ENCODE data around the gene DMWD.
"Not testable (repeated sequence)": the region's sequence is repeated elsewhere in the genome, so short reads cannot be mapped to it uniquely, and the experiment has no call there.

Gene DMWD

DNA sequence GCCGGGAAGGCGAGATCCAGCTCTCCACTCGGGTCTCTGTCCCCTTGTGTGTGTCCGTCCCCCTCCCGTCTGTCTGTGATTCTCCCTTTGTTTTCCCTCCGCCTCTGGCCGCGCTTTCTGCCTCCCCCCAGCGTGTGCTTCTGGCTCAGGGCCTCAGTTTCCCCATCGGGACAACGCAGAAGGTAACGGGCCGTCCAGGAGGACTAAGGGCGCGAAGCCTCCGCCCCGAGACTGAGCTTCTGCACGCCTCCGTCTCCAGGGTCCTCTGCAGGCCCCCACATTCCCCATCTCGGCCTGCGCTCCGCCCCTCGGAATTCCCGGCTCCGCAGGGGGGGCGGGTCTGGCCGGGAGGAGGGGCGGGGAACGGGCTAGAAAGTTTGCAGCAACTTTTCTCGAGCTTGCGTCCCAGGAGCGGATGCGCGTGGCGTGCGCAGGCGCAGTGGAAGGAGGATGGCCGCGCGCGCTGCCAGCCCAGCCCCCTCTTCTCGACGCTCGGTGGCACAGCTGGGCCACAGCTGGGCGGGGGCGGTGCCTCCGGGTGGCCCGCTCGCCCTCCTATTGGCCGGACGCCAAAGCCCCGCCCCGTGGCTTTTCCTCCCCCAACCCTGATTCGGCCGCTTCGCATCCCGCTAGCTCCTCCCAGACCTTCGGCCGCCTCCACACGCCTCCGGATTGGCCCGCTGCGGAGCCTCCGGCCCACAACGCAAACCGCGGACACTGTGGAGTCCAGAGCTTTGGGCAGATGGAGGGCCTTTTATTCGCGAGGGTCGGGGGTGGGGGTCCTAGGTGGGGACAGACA lies 23.5 kb downstream of the DMWD start, which contains the start of gene SIX5:
SIX5 (minus strand) TSS at position 269 of the 799 bp plus-strand sequence. CDS start 408 bp downstream, outside the sequence.
- peak; percentile 96 for DNase-seq

DNA sequence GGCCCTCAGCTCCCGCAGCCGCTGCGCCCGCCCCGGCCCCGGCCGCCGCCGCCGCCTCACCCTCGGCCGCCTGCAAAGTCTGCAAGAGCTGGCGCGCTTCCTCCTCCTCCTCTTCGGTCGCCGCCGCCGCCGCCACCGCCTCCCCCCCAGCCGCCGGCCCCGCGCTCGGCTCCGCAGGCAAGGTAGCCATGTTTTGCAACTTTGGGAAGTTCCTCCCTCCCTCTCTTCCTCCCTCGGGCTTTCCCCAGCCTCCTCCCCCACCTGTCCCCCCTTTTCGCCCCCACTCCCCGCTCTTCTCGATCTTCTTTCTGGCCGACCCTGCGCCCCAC lies 24.0 kb downstream of the DMWD start:
- peak; percentile 55 for DNase-seq

DNA sequence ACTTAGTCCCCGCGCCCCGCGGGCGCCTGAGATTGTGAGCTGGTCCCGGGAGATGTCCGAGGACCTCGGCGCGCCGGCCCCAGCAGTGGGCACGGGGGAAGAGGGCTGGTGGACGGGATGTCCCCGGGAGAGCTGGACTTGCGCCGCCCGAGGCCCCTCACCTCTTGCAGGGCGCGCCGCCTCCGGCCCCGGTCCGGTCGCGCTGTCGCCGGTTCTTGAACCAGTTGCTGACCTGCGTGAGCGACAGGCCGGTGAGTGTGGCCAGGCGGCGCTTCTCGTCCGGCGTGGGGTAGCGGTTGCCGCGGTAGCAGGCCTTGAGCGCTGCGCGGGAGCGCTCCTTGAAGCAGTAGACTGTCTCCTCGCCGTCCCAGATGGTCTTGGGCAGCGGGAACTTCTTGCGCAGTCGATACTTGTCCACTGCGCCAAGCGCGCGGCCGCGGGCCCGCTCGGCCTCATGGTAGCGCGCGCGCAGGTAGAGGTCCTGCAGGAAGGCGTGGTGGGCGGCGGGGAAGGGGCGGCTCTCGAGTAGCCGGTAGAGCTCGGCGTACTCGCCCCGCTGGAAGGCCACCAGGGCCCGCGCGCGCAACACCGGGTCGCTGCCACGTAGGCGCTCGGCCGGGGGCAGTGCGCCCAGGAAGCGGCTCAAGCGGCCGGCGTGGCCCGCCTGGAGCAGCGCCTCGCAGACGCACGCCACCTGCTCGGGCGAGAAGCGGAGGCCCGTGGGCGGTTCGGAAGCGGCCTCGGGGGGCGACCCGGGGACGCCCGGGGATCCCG lies 24.6 kb downstream of the DMWD start:
- DNase-seq, result peak; percentile 61

DNA sequence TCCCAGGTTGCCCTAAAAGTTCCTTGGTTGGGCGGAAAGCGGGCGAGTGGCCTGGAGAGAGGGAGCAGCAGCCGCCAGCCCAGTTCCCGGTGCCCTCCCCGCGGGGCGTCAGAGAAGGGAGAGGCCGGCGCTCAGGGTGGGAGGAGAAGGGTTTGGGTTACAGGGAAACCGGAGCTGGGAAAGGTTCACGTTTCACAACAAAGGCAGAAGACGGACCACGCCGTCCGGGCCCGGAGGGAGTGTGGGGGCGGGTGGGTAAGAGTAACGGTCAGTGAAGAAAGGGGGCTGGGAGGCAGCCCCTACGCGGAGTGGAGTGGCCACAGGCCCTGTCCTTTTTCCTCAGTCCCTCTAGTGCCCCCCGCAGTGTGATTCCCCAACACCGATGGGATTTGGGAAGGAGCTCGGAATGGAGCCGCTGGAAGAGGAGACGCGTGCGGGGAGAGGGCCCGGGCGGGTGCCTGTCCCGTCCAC lies 25.2 kb downstream of the DMWD start:
- peak; percentile 86 for DNase-seq

GRCh38 chr19:45766869-45767346 lies 25.7 kb downstream of the DMWD start:
- peak; percentile 31 for DNase-seq

DNA sequence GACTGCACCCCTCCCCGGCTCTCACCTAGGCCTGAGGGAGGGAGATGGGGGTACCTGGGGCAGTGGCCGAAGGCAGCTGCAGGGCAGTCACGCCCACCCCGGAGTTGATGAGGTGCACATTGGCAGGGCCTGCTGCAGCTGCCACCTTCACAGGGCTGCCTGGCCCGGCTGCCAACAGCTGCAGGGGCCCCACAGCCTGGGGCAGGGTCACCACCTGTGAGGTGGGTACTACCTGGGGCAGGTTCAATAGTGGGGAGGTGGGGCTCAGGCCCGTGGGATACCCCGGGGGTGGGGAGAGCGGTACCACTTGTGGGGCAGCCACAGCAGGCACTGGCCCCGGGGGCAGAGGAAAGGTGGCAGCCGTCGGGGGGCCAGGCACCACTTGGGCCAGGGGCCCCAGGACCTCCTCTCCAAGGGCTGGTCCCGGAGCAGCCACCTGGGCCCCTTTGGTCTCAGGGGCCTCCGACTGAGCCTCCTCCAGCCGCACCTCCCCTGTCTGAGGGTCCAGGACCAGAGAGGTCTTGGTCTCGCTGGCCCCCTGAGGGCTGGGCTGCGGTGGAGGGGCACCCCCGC lies 26.3 kb downstream of the DMWD start:
- no peak for DNase-seq

DNA sequence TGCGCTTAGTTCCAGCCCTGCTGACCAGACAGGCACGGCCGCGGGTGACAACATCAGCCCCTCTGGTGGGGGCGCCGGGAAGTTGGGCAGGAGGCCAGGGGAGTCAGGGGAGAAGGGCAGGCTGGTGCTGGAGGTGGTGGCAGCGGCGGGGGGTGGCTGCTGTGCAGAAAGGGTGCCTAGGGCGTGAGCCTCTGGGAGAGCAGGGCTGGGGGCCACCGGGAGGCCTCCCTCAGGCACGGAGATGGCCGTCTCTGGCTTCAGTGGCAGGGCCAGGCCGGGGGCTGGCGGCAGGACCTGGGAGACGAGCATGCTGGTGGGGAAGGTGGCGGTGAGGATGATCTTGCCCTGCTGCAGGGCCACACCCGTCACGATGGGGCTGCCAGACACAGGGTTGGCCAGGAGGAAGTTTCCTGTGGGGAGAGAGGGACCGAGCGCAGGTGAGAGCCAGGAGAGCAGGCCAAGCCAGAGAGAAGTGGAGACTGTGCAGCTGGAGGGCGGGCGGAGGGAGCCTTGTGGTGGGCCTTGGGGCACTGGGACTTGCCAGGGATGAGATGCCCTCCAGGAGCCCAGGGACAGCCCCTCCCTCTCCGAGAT lies 26.8 kb downstream of the DMWD start:
- DNase-seq, result no peak

GRCh38 chr19:45764945-45765701 lies 27.5 kb downstream of the DMWD start:
- no peak for DNase-seq

DNA sequence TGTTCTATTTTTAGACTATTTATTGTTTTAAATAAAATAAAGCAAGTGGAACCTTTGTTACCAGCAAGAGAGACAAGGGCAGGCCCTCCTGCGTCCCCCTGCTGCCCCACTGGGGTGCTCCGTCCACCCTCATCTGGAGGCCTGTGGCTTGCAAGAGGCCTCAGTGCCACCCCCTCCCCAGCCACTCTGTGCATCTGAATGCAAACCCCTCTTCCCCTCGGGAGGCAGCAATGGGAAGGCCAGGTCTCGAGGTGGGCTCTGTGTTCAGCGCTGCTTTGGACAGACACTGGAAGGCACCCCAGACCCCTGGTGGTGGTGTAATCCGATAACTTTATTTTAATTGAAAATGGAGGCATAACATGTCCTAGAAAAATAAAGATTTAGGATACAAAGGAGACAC lies 28.2 kb downstream of the DMWD start:
- no peak for DNase-seq

GRCh38 chr19:45763691-45764294 lies 28.9 kb downstream of the DMWD start:
- DNase-seq, result no peak

GRCh38 chr19:45762870-45763631 lies 29.6 kb downstream of the DMWD start:
- DNase-seq, result no peak

- DNase-seq, result no peak
Measured at GRCh38 chr19:45761714-45762113, 30.9 kb downstream of the DMWD start.

GRCh38 chr19:45758921-45759320 lies 33.7 kb downstream of the DMWD start:
- DNase-seq, result no peak

GRCh38 chr19:45757695-45758094 lies 35.0 kb downstream of the DMWD start:
- DNase-seq, result no peak

DNA sequence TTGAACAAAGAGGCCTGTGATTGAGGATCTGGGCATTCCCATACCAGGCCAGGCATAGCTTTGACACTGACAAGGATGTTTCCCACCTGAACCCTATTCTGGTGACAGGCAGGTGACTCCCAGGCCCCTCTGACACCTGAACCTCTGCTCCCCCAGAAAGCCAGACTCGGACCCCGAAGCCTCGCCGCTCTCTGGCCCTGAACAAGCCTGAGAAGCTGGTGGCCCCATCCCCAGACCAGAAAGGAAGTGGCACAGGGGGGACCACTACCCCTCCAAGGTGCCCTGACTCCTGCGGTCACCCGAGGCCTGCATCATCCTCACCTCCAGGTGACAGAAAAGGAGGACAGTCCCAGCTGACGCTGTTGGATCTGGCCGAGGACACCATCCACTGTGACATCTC lies 38.3 kb downstream of the DMWD start:
- no peak for DNase-seq

GRCh38 chr19:45753548-45753947 lies 39.1 kb downstream of the DMWD start:
- no peak for DNase-seq

- DNase-seq, result no peak
Measured at GRCh38 chr19:45752639-45753038, 40.0 kb downstream of the DMWD start.

DNA sequence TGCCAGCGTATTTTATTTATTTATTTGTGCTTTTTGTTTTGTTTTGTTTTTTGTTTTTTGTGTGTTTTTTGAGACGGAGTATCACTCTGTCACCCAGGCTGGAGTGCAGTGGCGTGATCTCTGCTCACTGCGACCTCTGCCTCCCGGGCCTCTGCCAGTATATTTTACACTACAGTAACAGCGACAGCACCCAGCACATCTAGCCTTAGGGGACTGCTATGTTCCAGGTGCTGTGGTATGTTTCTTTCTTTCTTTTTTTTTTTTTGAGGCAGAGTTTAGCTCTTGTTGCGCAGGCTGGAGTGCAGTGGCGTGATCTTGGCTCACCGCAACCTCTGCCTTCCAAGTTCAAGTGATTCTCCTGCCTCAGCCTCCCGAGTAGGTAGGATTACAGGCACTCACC lies 41.2 kb downstream of the DMWD start:
- not testable (repeated sequence) for DNase-seq

- no peak for DNase-seq
Measured at GRCh38 chr19:45747513-45747912, 45.1 kb downstream of the DMWD start.

GRCh38 chr19:45746866-45747265 lies 45.8 kb downstream of the DMWD start:
- no peak for DNase-seq

DNA sequence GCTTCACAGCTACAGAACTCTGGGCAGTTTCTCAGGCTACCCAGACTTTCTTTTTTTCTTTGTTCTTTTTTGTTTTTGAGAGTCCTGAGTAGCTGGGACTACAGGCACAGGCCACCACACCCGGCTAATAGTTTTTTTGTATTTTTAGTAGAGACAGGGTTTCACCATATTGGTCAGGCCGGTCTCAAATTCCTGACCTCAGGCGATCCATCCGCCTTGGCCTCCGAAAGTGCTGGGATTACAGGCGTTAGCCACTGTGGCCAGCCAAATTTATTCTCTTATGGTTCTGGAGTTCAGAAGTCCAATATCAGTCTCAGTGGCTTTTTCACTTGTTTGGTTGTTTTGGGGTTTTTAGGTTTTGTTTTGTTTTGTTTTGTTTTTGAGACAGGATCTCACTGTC lies 47.0 kb downstream of the DMWD start:
- no peak for DNase-seq
